ENCODE results near the gene DCAF17. TPM values are rescaled to one million over a fixed set of nuclear protein-coding genes. Genes with fewer than 3 reads are reported as not detected.

The DCAF17 gene
- total and polyA plus RNA-seq, 4 donors: 2.5 to 10.4 (median 6.1) TPM

DNA sequence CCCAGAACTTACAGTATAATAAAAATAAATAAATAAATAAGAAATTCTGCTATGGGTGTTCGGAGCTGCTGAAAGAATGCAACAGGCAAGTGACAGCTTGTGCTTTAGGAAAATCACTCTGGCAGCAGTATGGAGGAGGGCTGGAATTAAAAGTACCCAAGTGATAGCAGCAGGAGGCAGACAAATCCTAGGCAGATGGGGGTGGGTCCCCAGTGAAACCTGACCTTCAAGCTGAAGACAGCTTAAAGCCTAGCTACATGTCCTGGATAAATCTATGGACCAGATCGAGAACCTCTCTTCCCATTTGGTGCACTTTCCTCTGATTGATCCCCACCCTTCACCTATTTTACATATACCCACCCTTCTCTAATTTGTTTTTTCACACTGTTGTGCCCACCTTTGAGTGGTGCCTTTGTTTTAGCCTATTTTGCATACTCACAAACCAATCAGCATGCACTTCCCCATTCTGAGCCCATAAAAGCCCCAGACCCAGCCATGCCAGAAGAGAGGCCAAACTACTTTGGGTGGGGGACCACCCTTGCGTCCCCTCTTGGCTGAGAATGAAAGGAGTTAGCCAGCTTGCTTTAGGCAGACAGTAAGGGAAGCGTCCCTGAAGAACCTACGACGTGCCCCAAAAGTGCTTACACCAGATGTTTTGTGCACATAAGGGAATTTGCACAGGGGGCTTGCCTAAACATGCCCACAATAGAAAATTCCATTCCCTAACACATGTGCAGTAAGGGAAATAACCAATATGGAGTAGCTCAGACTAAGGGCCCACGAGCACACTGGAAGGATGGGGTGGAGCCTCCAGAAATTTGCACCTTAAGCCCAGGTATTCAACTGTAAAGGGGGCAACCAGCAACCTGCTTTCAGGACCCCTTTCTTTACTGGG is 3.3 kb upstream of the DCAF17 start:
- H3K27me3 ChIP-seq (ENCODE audit: control insufficient read depth in 4 of 4, insufficient read depth in 4 of 4, low read length in 3 of 4): no peaks in the 10 kb centered on the region
- H3K4me3 ChIP-seq (ENCODE audit: low read depth in 1 of 3, low read length in 3 of 3): no peak overlapping the region
- no peak for DNase-seq (ENCODE audit: low spot score)
- no peak overlapping the region for H3K27ac ChIP-seq (ENCODE audit: low read depth in 1 of 2, low read length in 2 of 2)
- 98% methylated on average over 7 of the region's 7 CpGs for WGBS
- TF ChIP-seq FOXA1 (IDR thresholded peaks at IDR 0.05): no peak
- TF ChIP-seq YY1 (IDR thresholded peaks at IDR 0.05): no peak
- TF ChIP-seq, protein P1, sequence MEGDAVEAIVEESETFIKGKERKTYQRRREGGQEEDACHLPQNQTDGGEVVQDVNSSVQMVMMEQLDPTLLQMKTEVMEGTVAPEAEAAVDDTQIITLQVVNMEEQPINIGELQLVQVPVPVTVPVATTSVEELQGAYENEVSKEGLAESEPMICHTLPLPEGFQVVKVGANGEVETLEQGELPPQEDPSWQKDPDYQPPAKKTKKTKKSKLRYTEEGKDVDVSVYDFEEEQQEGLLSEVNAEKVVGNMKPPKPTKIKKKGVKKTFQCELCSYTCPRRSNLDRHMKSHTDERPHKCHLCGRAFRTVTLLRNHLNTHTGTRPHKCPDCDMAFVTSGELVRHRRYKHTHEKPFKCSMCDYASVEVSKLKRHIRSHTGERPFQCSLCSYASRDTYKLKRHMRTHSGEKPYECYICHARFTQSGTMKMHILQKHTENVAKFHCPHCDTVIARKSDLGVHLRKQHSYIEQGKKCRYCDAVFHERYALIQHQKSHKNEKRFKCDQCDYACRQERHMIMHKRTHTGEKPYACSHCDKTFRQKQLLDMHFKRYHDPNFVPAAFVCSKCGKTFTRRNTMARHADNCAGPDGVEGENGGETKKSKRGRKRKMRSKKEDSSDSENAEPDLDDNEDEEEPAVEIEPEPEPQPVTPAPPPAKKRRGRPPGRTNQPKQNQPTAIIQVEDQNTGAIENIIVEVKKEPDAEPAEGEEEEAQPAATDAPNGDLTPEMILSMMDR (IDR thresholded peaks at IDR 0.05; ENCODE audit: low read depth, low read length, missing input control): no peak
- TF ChIP-seq NR2F2 (IDR thresholded peaks at IDR 0.05): no peak
- TF ChIP-seq, protein P2, sequence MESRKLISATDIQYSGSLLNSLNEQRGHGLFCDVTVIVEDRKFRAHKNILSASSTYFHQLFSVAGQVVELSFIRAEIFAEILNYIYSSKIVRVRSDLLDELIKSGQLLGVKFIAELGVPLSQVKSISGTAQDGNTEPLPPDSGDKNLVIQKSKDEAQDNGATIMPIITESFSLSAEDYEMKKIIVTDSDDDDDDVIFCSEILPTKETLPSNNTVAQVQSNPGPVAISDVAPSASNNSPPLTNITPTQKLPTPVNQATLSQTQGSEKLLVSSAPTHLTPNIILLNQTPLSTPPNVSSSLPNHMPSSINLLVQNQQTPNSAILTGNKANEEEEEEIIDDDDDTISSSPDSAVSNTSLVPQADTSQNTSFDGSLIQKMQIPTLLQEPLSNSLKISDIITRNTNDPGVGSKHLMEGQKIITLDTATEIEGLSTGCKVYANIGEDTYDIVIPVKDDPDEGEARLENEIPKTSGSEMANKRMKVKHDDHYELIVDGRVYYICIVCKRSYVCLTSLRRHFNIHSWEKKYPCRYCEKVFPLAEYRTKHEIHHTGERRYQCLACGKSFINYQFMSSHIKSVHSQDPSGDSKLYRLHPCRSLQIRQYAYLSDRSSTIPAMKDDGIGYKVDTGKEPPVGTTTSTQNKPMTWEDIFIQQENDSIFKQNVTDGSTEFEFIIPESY (IDR thresholded peaks at IDR 0.05): no peak
- no peak for TF ChIP-seq MAX (IDR thresholded peaks at IDR 0.05)
- no peak for TF ChIP-seq SP1 (IDR thresholded peaks at IDR 0.05)
- no peak for TF ChIP-seq HNF4G (IDR thresholded peaks at IDR 0.05)
- no peak for TF ChIP-seq JUND (IDR thresholded peaks at IDR 0.05)
- TF ChIP-seq FOXA2 (IDR thresholded peaks at IDR 0.05): no peak
- TF ChIP-seq GABPA (IDR thresholded peaks at IDR 0.05 in 1 of 2, conservative IDR thresholded peaks at IDR 0.05 in 1 of 2): no peak
- TF ChIP-seq RAD21 (IDR thresholded peaks at IDR 0.05): no peak
- TF ChIP-seq, protein P3, sequence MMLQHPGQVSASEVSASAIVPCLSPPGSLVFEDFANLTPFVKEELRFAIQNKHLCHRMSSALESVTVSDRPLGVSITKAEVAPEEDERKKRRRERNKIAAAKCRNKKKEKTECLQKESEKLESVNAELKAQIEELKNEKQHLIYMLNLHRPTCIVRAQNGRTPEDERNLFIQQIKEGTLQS (IDR thresholded peaks at IDR 0.05): no peak
- no peaks in the 10 kb centered on the region for H3K36me3 ChIP-seq (ENCODE audit: control insufficient read depth in 4 of 4, insufficient read depth in 3 of 4, low read depth in 1 of 4, low read length in 3 of 4)
- no peak overlapping the region for H3K9ac ChIP-seq (ENCODE audit: low read depth in 1 of 2, low read length in 2 of 2)
- peaks cover 0 to 15% (median 11%) of the 10 kb centered on the region in 4 donors for H3K4me1 ChIP-seq (ENCODE audit: control insufficient read depth in 4 of 4, insufficient read depth in 4 of 4, low read length in 3 of 4)
- no peaks in the 10 kb centered on the region for H3K9me3 ChIP-seq (ENCODE audit: control insufficient read depth in 4 of 4, low read length in 3 of 4)

DNA sequence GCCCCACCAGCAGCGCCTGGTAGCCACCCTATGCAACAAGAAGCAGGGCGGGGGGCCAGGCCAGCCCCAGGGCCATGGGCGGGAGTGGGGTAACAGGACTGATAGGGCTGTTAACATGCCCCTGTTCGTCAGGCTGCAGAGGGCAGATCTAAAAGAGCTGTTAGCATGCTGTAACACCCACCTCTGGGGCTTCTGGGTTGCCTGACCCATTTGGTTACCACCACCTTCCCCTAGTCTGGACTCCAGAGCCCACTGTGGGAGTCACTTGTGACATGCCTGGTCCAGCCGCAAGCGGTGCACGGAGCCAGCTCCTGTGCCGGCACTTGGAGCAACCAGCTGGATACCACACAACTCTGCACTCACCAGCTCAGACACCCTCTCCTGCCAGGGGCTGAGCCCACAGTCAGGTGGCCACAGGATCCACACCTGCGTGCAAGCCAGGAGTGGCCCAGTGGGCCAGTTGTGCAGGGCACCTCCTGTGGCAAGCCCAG is 2.3 kb upstream of the DCAF17 start:
- peaks cover 0 to 15% (median 11%) of the 10 kb centered on the region in 4 donors for H3K4me1 ChIP-seq (ENCODE audit: control insufficient read depth in 4 of 4, insufficient read depth in 4 of 4, low read length in 3 of 4)
- H3K27me3 ChIP-seq (ENCODE audit: control insufficient read depth in 4 of 4, insufficient read depth in 4 of 4, low read length in 3 of 4): no peaks in the 10 kb centered on the region
- 98% methylated on average over 9 of the region's 9 CpGs for WGBS
- H3K27ac ChIP-seq (ENCODE audit: low read depth in 1 of 2, low read length in 2 of 2): no peak overlapping the region
- no peak for DNase-seq (ENCODE audit: low spot score)
- no peak overlapping the region for H3K4me3 ChIP-seq (ENCODE audit: low read depth in 1 of 3, low read length in 3 of 3)
- no peak overlapping the region for H3K9ac ChIP-seq (ENCODE audit: low read depth in 1 of 2, low read length in 2 of 2)
- peaks cover 0 to 2% (median 0%) of the 10 kb centered on the region in 4 donors for H3K36me3 ChIP-seq (ENCODE audit: control insufficient read depth in 4 of 4, insufficient read depth in 3 of 4, low read depth in 1 of 4, low read length in 3 of 4)
- H3K9me3 ChIP-seq (ENCODE audit: control insufficient read depth in 4 of 4, low read length in 3 of 4): no peaks in the 10 kb centered on the region
- TF ChIP-seq HNF4A (conservative IDR thresholded peaks at IDR 0.05) (no peak), YY1 (IDR thresholded peaks at IDR 0.05) (no peak), JUND (IDR thresholded peaks at IDR 0.05) (no peak), NR2F2 (IDR thresholded peaks at IDR 0.05) (no peak), REST (IDR thresholded peaks at IDR 0.05) (no peak), MAX (IDR thresholded peaks at IDR 0.05) (no peak), HNF4G (IDR thresholded peaks at IDR 0.05) (no peak), FOXA2 (IDR thresholded peaks at IDR 0.05) (no peak), GABPA (IDR thresholded peaks at IDR 0.05 in 1 of 2, conservative IDR thresholded peaks at IDR 0.05 in 1 of 2) (no peak)
- TF ChIP-seq, protein P3 (IDR thresholded peaks at IDR 0.05): no peak
- TF ChIP-seq, protein P2 (IDR thresholded peaks at IDR 0.05): no peak
- TF ChIP-seq, protein P1 (IDR thresholded peaks at IDR 0.05; ENCODE audit: low read depth, low read length, missing input control): no peak

All from liver (tissue), 9 donors.